Measurements from ENCODE around the gene WFDC2. TPM values are rescaled to one million over a fixed set of nuclear protein-coding genes. Genes with fewer than 3 reads are reported as not detected.

The WFDC2 gene
- total and polyA plus RNA-seq, 12 donors, result 0.33 to 1.9 (median 0.42) TPM; not detected in 7

DNA sequence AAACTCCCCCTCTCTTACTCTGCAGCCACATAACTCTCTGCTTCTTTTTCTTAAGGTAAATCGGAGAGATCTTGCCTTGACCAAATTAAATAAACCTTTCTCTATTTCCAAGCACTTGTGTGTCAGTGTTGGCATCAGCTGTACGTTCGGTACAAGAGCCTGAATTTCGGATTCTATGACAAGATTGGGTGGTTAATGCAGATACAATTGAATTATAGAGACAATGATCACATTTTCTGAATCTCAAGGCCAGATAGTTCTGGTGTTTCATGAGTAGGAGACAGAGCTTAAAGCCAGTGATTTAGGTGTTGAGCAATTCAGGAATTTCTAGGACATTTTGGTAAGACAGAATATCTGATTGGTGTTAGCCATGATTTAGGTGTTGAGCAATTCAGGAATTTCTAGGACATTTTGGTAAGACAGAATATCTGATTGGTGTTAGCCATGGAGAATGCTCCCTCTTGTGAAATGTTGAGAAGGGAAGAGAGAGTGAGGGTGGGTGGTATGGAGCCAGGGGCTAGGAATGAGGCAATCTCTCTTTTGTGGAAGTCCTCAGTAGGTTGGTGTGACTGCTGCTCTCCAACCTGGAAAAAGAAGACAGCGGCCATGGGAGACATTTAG, 40.8 kb downstream of the WFDC2 start:
- Histone ChIP-seq H3K4me1 (replicated peaks in 1 of 2) (no peaks in the 10 kb centered on the region), H3K4me3 (no peak overlapping the region), H3K27me3 (no peaks in the 10 kb centered on the region), H3K36me3 (replicated peaks in 1 of 2) (no peaks in the 10 kb centered on the region), H3K9me3 (replicated peaks in 1 of 3) (no peaks in the 10 kb centered on the region), H3K27ac (no peak overlapping the region)
- intact Hi-C loops (cut with DNase I), result no loop called here
- TF ChIP-seq, protein P1, sequence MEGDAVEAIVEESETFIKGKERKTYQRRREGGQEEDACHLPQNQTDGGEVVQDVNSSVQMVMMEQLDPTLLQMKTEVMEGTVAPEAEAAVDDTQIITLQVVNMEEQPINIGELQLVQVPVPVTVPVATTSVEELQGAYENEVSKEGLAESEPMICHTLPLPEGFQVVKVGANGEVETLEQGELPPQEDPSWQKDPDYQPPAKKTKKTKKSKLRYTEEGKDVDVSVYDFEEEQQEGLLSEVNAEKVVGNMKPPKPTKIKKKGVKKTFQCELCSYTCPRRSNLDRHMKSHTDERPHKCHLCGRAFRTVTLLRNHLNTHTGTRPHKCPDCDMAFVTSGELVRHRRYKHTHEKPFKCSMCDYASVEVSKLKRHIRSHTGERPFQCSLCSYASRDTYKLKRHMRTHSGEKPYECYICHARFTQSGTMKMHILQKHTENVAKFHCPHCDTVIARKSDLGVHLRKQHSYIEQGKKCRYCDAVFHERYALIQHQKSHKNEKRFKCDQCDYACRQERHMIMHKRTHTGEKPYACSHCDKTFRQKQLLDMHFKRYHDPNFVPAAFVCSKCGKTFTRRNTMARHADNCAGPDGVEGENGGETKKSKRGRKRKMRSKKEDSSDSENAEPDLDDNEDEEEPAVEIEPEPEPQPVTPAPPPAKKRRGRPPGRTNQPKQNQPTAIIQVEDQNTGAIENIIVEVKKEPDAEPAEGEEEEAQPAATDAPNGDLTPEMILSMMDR (IDR thresholded peaks at IDR 0.05), result no peak
- no peak for TF ChIP-seq POLR2A (IDR thresholded peaks at IDR 0.05)
- WGBS, 4 donors, result 61 to 68% (median 65%) methylated on average over 5 of the region's 5 CpGs
- no peak for DNase-seq

DNA sequence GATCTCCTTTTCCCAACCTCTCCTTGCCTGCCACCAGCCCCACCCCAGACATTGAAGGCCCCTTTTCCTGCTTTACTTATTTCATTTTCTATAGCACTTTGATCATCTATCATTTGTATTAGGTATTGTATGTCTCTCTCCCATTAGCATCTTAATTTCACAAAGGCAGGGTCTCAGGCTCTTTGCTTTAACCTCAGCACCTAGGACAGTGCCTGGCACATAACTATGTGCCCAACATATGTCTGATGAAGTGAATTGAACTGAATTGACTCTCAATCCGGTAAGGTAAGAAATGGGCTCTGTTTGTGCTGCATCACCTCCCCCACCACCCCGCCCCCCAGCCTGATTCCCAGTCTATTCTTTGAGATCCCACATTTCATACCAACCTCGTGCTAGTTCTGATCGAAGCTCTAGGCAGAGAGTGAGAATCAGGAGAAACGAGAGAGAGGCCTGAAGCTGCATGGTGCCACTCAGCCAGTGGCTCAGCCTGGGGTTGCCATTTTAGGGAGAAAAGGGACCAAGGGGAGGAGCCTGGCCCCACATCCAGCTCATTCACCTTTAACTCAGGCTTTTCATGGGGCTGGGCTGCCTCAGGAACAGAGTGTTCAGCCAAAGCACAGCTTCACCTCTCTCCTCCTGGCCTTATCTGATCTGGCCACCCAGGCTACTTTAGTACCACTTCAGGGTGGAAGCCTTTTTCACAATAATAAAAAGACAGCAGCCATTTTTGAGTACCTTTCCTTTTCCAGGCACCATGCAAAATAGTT, 45.8 kb downstream of the WFDC2 start, which contains the start of gene SPINT3:
Gene SPINT3 (minus strand): TSS at position 476 of the 767 bp plus-strand sequence. CDS start 14 bp downstream, at position 462.
- Histone ChIP-seq H3K9me3 (replicated peaks in 1 of 3) (no peaks in the 10 kb centered on the region), H3K4me3 (no peak within 1 kb of the TSS), H3K27ac (no peak within 1 kb of the TSS), H3K27me3 (peaks cover 5% of the 10 kb centered on the region), H3K36me3 (replicated peaks in 1 of 2) (no peaks in the 10 kb centered on the region), H3K4me1 (replicated peaks in 1 of 2) (no peaks in the 10 kb centered on the region)
- 57 to 79% (median 64%) methylated on average over 5 of the region's 5 CpGs for WGBS, 4 donors
- TF ChIP-seq POLR2A (IDR thresholded peaks at IDR 0.05), result no peak
- TF ChIP-seq, protein P1 (IDR thresholded peaks at IDR 0.05), result no peak
- DNase-seq, result no peak
- intact Hi-C loops (cut with DNase I), result no loop called here

DNA sequence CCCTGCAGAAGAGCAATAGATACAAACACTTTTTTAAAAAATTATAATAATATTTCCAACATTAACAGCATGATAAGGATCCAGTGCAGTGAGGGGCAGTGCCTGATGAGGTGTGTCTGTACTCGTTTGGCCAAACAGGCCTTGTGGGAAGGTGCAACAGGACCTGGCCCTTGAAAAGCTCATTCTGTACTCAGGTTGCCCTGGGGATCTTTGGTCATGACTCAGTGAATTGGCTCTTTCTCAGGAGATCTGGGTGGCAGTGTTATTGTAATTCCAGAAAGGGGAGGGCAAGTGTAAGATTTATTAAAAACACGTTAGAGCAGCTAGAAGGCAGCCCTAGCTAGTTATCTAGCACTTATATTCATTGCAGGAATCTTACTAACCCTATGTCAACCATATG, 48.7 kb downstream of the WFDC2 start:
- TF ChIP-seq POLR2A (IDR thresholded peaks at IDR 0.05), result no peak
- TF ChIP-seq, protein P1 (IDR thresholded peaks at IDR 0.05), result no peak
- DNase-seq, result peak in 1 of 7 donors; percentile 9
- H3K4me1 ChIP-seq (replicated peaks in 1 of 2), result no peaks in the 10 kb centered on the region
- no peak overlapping the region for H3K27ac ChIP-seq
- H3K27me3 ChIP-seq, result peaks cover 5% of the 10 kb centered on the region
- no peak overlapping the region for H3K4me3 ChIP-seq
- H3K9me3 ChIP-seq (replicated peaks in 1 of 3), result no peaks in the 10 kb centered on the region
- no peaks in the 10 kb centered on the region for H3K36me3 ChIP-seq (replicated peaks in 1 of 2)
- intact Hi-C loops (cut with DNase I), result no loop called here
- 29 to 46% (median 37%) methylated on average over 2 of the region's 2 CpGs for WGBS, 4 donors

DNA sequence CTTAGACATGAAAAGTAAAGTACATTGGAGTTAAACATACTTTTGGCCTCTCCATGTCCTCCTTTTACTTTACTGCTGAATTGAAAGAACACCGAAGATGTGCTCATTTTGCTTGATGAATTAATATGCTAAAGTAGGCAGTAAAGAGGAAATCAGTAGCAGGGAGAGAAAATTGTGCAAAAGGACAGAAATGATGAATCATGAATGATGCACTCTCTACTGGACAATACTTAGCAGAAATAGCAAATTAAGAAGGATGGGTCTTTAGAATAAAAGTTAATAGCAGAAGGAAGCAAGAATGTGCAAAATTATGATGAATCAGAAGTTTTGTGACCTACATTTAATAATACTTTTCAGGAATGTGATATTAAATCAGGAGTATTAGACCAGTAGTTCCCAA, 54.3 kb downstream of the WFDC2 start:
- no peak for DNase-seq
- Histone ChIP-seq H3K27me3 (peaks cover 14% of the 10 kb centered on the region), H3K36me3 (replicated peaks in 1 of 2) (no peaks in the 10 kb centered on the region), H3K27ac (no peak overlapping the region), H3K4me3 (no peak overlapping the region), H3K9me3 (replicated peaks in 1 of 3) (no peaks in the 10 kb centered on the region), H3K4me1 (replicated peaks in 1 of 2) (no peaks in the 10 kb centered on the region)
- intact Hi-C loops (cut with DNase I), result no loop called here
- TF ChIP-seq, protein P1 (IDR thresholded peaks at IDR 0.05), result no peak
- no peak for TF ChIP-seq POLR2A (IDR thresholded peaks at IDR 0.05)
- 62 to 78% (median 70%) methylated on average over 1 of the region's 1 CpG for WGBS, 4 donors
